ENCODE measurements around the gene GRIA1.

DNA sequence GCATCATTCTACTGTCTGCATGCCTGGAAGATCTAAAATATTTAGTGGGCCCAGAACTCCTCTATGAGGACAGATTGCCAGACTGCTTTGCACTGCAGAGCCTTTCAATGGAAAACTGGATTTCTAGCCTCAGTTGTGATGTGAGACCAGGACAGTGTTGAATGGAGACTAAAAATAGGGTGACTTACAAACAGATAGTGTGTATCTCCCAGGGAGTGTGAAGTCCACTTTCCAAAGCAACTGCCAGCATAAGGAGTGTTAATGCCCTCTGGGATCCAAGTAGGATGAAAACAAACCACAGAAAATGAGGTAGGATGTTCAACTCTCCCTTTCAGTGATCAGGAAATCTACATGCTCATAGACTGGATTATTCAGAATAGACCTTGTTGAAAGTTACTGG, 119.5 kb downstream of the GRIA1 start:
- TF ChIP-seq ARNT (IDR thresholded peaks at IDR 0.05) (no peak), SP1 (IDR thresholded peaks at IDR 0.05) (no peak), ZNF384 (IDR thresholded peaks at IDR 0.05) (no peak), PKNOX1 (IDR thresholded peaks at IDR 0.05) (no peak)

Data from HEK293T (cell line).